ENCODE results near the gene MYB. TPM values are rescaled to one million over a fixed set of nuclear protein-coding genes. Genes with fewer than 3 reads are reported as not detected.

The MYB gene
- total and polyA plus RNA-seq, 2 donors (not counting 1 experiment from before 2014, with no cell fraction given) = under 0.01 to 0.16 TPM

DNA sequence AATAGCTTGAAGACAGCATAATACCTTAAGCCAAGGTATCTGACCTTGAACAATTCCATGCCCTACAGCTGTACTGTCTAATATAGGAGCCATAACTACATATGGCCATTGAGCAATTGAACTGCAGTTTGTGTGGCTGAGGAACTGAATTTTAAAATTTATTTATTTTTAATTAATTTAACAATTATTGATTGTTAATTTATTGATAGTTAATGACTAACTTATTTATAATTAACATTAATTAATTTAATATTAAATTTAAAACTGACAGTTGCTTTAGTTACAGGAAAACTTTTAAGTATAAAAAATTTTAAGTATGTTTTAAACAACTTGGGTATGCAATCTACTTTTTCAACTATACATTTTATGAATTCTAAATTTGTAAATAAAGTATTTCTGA lies 12.3 kb upstream of the MYB start:
- no peak for TF ChIP-seq CTCF (conservative IDR thresholded peaks at IDR 0.05 in 1 of 2, IDR thresholded peaks at IDR 0.05 in 1 of 2; ENCODE audit: low read depth in 1 of 2, low read length in 2 of 2)
- no peak for TF ChIP-seq EZH2 (IDR thresholded peaks at IDR 0.05; ENCODE audit: low read length, missing control alignments)

GRCh38 chr6:135170238-135170637 lies 10.9 kb upstream of the MYB start:
- Histone ChIP-seq H3K4me1 (ENCODE audit: control insufficient read depth, extremely low read depth, insufficient read depth, low read length) (no peaks in the 10 kb centered on the region), H3K4me2 (ENCODE audit: extremely low read depth, insufficient read depth, low read length) (no peak overlapping the region), H3K4me3 (replicated peaks in 1 of 4; ENCODE audit: control extremely low read depth in 1 of 4, insufficient read depth in 1 of 4, low read depth in 3 of 4, low read length in 4 of 4) (no peak overlapping the region), H3K27me3 (ENCODE audit: control insufficient read depth, insufficient read depth, low read length) (no peaks in the 10 kb centered on the region), H2AFZ (ENCODE audit: low read length) (no peak overlapping the region), H3K9me3 (ENCODE audit: control insufficient read depth, insufficient read depth, low read depth, low read length) (no peaks in the 10 kb centered on the region), H4K20me1 (ENCODE audit: control insufficient read depth, extremely low read depth, insufficient read depth, low read length) (no peaks in the 10 kb centered on the region), H3K27ac (ENCODE audit: insufficient read depth, low read length) (no peak overlapping the region), H3K36me3 (ENCODE audit: control insufficient read depth, insufficient read depth, low read length) (no peaks in the 10 kb centered on the region), H3K9ac (ENCODE audit: insufficient read depth, low read length) (no peak overlapping the region), H3K79me2 (ENCODE audit: control insufficient read depth, insufficient read depth, low read length) (no peaks in the 10 kb centered on the region)
- DNase-seq (ENCODE audit: low read depth in 2 of 2) = no peak
- TF ChIP-seq EZH2 (IDR thresholded peaks at IDR 0.05; ENCODE audit: low read length, missing control alignments) (no peak), CTCF (conservative IDR thresholded peaks at IDR 0.05 in 1 of 2, IDR thresholded peaks at IDR 0.05 in 1 of 2; ENCODE audit: low read depth in 1 of 2, low read length in 2 of 2) (no peak)

More for the DNA sequence above, 12.3 kb upstream of the MYB start:
- H3K9ac ChIP-seq (ENCODE audit: insufficient read depth, low read length) = no peak overlapping the region
- no peaks in the 10 kb centered on the region for H3K9me3 ChIP-seq (ENCODE audit: control insufficient read depth, insufficient read depth, low read depth, low read length)
- no peaks in the 10 kb centered on the region for H3K27me3 ChIP-seq (ENCODE audit: control insufficient read depth, insufficient read depth, low read length)
- no peaks in the 10 kb centered on the region for H3K4me1 ChIP-seq (ENCODE audit: control insufficient read depth, extremely low read depth, insufficient read depth, low read length)
- H3K4me2 ChIP-seq (ENCODE audit: extremely low read depth, insufficient read depth, low read length) = no peak overlapping the region
- no peak for DNase-seq (ENCODE audit: low read depth in 2 of 2)
- no peak overlapping the region for H3K27ac ChIP-seq (ENCODE audit: insufficient read depth, low read length)
- H4K20me1 ChIP-seq (ENCODE audit: control insufficient read depth, extremely low read depth, insufficient read depth, low read length) = no peaks in the 10 kb centered on the region
- no peak overlapping the region for H3K4me3 ChIP-seq (replicated peaks in 1 of 4; ENCODE audit: control extremely low read depth in 1 of 4, insufficient read depth in 1 of 4, low read depth in 3 of 4, low read length in 4 of 4)
- H3K79me2 ChIP-seq (ENCODE audit: control insufficient read depth, insufficient read depth, low read length) = no peaks in the 10 kb centered on the region
- H2AFZ ChIP-seq (ENCODE audit: low read length) = no peak overlapping the region
- no peaks in the 10 kb centered on the region for H3K36me3 ChIP-seq (ENCODE audit: control insufficient read depth, insufficient read depth, low read length)

DNA sequence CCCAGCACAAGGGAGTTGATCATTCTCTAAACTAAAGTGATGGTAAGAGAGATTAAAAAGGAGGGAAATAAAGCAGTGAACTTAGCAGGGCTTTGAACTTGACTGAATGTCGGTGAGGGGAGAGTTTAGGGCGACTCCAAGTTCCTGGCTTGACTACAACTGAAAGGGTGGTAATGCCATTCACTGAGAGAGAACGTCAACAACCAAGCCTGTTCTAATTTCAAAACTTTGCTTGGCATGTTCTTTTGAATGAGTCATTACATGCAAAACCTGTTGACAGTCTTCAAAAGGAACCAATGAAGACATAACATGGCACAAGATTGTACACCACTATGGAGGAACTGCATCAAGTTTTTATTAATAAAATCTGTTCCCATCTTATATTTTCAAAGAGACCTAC lies 10.3 kb upstream of the MYB start:
- no peak overlapping the region for H2AFZ ChIP-seq (ENCODE audit: low read length)
- no peaks in the 10 kb centered on the region for H3K27me3 ChIP-seq (ENCODE audit: control insufficient read depth, insufficient read depth, low read length)
- no peak overlapping the region for H3K27ac ChIP-seq (ENCODE audit: insufficient read depth, low read length)
- no peaks in the 10 kb centered on the region for H3K36me3 ChIP-seq (ENCODE audit: control insufficient read depth, insufficient read depth, low read length)
- no peak overlapping the region for H3K4me2 ChIP-seq (ENCODE audit: extremely low read depth, insufficient read depth, low read length)
- H3K4me3 ChIP-seq (replicated peaks in 1 of 4; ENCODE audit: control extremely low read depth in 1 of 4, insufficient read depth in 1 of 4, low read depth in 3 of 4, low read length in 4 of 4) = no peak overlapping the region
- no peaks in the 10 kb centered on the region for H3K4me1 ChIP-seq (ENCODE audit: control insufficient read depth, extremely low read depth, insufficient read depth, low read length)
- no peaks in the 10 kb centered on the region for H4K20me1 ChIP-seq (ENCODE audit: control insufficient read depth, extremely low read depth, insufficient read depth, low read length)
- H3K79me2 ChIP-seq (ENCODE audit: control insufficient read depth, insufficient read depth, low read length) = no peaks in the 10 kb centered on the region
- H3K9ac ChIP-seq (ENCODE audit: insufficient read depth, low read length) = no peak overlapping the region
- TF ChIP-seq EZH2 (IDR thresholded peaks at IDR 0.05; ENCODE audit: low read length, missing control alignments) (no peak), CTCF (conservative IDR thresholded peaks at IDR 0.05 in 1 of 2, IDR thresholded peaks at IDR 0.05 in 1 of 2; ENCODE audit: low read depth in 1 of 2, low read length in 2 of 2) (no peak)
- H3K9me3 ChIP-seq (ENCODE audit: control insufficient read depth, insufficient read depth, low read depth, low read length) = no peaks in the 10 kb centered on the region
- DNase-seq (ENCODE audit: low read depth in 2 of 2) = no peak

All from fibroblast of lung (primary cell).